ENCODE measurements around the gene CDK14. TPM values are rescaled to one million over a fixed set of nuclear protein-coding genes. Genes with fewer than 3 reads are reported as not detected.

CDK14 gene
- total RNA-seq, 1 experiment from 2014 or later, result 7.5 TPM

DNA sequence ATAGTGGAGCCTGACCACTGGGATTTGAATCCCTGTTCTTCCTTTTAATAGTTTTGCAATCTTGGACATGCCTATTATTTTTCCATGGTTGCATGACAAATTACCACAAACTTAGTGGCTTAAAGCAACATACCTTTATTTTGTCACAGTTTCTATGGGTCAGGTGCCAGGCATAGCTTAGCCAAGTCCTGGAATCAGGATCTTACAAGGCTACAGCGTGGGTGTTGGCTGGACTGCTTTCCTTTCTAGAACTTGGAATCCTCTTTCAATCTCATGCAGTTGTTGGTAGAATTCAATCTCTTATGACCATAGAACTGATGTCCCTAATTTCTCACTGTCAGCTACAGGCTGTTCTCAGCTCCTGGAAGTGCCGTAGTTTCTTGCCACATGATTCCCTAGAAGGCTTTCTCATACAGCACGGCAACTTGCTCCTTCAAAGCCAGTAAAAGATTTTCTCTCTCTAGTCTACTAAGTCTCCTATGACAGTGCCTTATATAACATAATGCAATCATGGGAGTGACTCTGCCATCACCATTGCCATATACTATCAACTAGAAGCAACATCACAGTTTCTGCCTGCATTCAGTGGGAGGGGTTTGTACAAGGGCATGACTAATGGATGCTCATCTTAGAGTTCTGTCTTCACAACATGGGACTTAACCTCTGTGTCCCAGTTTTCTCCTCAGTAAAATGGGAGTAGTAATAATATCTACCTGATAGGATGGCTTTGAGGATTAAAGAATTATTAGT is 424.7 kb downstream of the CDK14 start:
- no peaks in the 10 kb centered on the region for H3K36me3 ChIP-seq
- no peak for DNase-seq
- no peaks in the 10 kb centered on the region for H3K9me3 ChIP-seq
- no peak overlapping the region for H3K4me3 ChIP-seq
- no peaks in the 10 kb centered on the region for H3K27me3 ChIP-seq

DNA sequence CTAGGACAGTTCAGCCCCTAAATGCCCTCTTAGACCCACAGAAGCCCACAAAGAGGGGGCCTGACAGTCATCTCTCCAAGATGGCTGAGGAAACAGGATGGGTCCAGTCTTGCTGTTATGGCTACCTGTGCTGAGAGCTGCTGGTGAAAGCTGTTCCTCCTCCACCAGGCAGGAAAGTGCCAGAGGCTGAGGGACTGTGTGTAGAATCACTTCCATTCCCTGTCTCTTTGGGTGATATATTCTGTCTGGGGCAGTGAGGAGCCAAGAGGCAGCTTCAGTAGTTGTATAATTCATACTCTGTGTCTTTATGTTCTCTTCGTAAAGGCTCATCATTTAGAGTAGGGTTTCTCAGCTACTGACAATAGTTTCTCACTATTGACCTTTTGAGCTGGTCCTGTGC is 425.8 kb downstream of the CDK14 start:
- DNase-seq, result no peak
- Histone ChIP-seq H3K36me3 (no peaks in the 10 kb centered on the region), H3K9me3 (no peaks in the 10 kb centered on the region), H3K27me3 (no peaks in the 10 kb centered on the region), H3K4me3 (no peak overlapping the region)

DNA sequence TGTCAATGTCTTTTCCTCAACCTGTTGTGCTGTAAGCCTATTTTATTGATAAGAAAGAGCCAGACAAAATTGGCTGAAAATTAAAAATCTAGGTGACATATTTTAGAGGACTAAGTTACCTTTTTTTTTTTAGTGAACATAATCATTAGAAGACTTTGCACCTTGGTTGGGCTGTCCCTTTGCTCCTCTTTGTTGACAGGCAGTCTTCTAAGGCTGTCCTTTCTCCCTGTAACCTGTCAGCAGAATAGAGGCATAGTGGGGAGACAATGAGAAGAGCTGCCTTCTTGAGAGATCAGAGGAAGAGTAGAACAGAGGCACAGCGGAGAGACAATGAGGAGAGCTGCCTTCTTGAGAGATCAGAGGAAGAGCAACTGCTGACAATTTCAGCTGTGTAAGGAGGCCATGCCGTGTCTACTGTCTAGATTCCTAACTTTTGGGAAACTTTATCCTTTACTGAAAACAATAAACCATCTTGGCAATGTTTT is 429.8 kb downstream of the CDK14 start:
- Histone ChIP-seq H3K9me3 (no peaks in the 10 kb centered on the region), H3K36me3 (no peaks in the 10 kb centered on the region), H3K4me3 (no peak overlapping the region), H3K27me3 (no peaks in the 10 kb centered on the region)
- DNase-seq, result no peak

DNA sequence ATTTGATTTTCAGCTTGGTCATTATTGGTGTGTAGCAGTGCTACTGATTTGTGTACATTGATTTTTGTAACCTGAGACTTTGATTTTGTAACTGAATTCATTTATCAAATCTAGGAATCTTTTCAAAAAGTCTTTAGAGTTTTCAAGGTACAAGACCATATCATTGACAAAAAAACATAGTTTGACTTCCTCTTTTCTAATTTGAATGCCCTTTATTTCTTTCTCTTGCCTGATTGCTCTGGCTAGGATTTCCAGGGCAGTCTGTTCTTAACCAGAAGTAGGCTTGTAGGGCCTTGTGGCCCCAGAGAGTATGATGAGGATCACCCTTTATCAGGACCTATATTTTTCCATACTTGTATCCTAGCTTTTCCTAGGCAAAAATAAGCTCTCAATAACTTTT is 433.6 kb downstream of the CDK14 start:
- Histone ChIP-seq H3K27me3 (no peaks in the 10 kb centered on the region), H3K36me3 (no peaks in the 10 kb centered on the region), H3K9me3 (no peaks in the 10 kb centered on the region), H3K4me3 (no peak overlapping the region)
- no peak for DNase-seq

DNA sequence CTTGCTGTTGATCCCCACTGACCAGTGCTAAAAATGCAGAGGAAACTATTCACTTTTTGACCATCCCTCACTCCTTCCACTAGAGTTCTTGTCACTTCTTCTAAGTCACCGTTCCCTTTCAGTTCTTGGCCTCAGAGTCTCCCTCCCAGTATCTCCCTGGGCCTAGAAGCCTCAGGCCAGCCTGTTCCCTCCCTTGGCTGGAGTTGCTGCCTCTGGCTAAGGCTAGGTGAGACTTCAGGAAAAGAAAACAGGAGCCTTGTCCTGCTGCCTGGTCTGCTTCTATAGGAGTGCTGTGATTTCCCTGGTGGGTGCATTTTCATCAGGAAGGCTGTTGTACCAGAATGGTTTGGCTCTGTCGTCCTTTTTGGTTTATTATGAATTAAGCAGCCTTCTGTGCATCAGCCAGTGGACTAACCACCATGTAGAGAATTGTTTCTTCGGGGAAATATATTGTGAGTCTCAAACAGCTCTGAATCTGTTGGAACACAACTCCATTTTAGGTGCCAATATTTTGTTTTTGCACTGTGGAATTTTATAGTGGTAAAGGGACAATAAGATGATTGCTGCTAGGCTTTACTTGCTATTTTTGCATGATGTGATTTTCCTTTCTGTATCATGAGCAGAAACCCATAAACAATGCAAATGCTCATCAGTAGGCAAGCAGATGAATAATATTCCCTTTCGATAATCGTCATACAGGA is 434.7 kb downstream of the CDK14 start:
- H3K27me3 ChIP-seq, result no peaks in the 10 kb centered on the region
- no peaks in the 10 kb centered on the region for H3K36me3 ChIP-seq
- H3K9me3 ChIP-seq, result no peaks in the 10 kb centered on the region
- DNase-seq, result no peak
- H3K4me3 ChIP-seq, result no peak overlapping the region

DNA sequence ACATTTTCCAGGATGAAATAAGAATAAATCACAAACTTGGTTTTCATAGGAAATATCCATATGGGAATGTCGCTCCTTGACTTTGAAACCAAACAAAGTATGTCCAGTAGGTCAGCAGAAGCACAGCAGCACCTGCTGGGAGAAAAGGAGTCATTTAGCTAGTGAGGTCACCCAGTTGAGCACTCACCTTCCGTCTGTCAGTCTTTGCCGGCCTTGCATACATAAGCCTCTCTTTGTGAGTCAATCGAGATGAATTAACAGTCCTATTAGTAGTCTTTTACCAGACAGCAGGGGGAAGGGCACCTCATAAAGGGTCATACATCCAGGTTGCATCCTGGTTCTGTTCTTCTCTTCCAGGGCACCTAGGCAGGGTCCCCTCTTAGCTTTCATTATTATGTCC is 435.6 kb downstream of the CDK14 start:
- Histone ChIP-seq H3K27me3 (no peaks in the 10 kb centered on the region), H3K9me3 (no peaks in the 10 kb centered on the region), H3K36me3 (no peaks in the 10 kb centered on the region), H3K4me3 (no peak overlapping the region)
- DNase-seq, result no peak

DNA sequence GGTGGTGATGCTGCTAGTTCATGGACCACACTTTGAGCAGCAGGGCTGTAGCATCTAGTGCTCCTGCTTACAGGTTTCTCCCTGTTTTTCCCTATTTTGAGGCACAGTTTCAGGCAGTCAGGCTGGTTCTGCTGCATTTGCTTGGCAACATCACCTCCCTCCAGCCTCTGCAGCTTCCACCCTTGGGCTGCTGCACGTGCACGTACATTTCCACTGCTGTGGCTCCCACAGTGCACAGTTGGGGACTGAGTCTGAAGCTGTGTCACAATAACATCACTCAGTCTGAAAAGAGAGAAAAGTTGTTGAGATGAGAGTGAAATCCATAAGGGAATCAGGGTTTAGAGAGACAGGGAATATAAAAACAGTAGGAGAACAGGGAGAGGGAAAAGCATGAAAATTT is 437.5 kb downstream of the CDK14 start:
- Histone ChIP-seq H3K9me3 (no peaks in the 10 kb centered on the region), H3K36me3 (no peaks in the 10 kb centered on the region), H3K4me3 (no peak overlapping the region), H3K27me3 (no peaks in the 10 kb centered on the region)
- DNase-seq, result no peak

DNA sequence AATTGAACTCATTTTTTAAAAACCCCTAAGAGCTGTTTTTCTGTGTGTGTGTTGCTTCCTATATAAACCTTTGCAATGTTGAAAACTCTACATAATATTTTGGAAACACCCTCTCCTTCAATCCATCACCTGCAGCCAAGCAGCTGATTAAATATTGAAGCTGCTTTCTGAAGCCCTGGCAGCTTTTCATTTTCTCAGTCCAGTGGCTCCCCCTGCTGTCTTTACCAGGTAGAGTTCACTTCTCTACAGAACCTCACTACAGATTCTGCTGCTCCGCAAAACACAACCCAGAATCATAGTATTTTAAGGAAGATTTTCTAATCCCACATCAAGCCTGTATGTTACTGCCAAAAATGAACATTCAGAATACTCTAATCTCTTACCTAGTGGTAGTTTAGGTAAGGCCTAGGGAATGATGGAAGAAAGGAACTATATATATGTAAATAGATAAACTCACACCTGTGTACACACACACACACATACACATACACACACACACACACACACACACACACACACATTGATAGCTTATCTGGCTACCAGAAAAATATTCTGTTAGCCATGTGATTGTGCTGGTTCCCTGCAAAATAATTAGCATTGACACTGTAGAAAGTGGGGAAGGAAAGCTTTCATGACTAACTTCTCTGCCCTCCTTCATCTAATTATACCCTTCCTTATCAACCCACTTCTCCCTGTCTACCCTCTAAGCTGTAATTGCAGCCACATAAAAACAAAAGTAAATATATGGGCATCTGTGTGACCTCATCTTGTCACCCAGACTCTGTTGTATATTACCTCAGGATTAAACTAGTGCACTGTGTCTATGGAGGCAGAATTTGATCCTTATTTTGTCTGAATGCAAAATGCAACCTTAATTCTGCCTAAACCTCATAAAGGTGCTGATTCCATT is 438.6 kb downstream of the CDK14 start:
- H3K36me3 ChIP-seq, result no peaks in the 10 kb centered on the region
- no peaks in the 10 kb centered on the region for H3K27me3 ChIP-seq
- H3K4me3 ChIP-seq, result no peak overlapping the region
- no peaks in the 10 kb centered on the region for H3K9me3 ChIP-seq
- peak; percentile 10 for DNase-seq

DNA sequence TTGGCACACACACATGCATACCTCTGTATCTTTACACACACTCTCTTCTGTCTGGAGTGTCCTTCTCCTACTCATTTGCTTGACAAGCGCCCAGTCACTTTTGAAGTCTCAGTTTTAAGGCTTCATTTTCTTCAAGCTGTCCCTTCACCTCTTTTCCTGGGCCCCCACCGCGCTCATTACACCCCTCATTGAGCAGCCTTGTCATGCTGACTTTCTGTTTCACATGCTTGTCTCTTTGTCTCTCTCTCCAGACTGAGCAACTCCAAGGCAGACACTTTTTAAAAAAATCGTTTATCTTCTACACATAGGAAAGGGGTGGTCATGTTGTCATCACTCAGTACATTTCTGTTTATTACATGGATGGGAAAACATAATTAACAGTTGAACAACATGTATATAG is 442.9 kb downstream of the CDK14 start:
- H3K27me3 ChIP-seq, result no peaks in the 10 kb centered on the region
- H3K9me3 ChIP-seq, result no peaks in the 10 kb centered on the region
- DNase-seq, result no peak
- H3K4me3 ChIP-seq, result no peak overlapping the region
- no peaks in the 10 kb centered on the region for H3K36me3 ChIP-seq

DNA sequence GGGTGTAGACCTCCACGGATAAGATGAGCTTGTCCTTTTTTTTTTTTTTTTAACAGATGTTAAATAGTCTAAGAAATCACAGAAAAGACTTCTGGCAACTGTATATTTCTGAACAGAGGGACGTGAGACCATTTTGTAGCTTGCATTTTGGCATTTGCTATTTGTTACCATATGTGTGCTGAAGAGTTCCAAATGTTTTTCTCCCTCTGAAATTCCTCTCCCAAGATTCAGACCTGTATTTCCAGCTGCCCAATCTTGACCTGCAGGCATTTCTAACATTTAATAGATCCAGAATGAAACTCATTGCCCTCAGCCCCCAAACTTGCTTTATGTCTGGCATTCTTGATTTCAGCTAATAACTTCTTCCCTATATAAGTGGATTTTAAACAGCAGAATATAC is 445.0 kb downstream of the CDK14 start:
- Histone ChIP-seq H3K27me3 (no peaks in the 10 kb centered on the region), H3K4me3 (no peak overlapping the region), H3K36me3 (no peaks in the 10 kb centered on the region), H3K9me3 (no peaks in the 10 kb centered on the region)
- DNase-seq, result no peak

DNA sequence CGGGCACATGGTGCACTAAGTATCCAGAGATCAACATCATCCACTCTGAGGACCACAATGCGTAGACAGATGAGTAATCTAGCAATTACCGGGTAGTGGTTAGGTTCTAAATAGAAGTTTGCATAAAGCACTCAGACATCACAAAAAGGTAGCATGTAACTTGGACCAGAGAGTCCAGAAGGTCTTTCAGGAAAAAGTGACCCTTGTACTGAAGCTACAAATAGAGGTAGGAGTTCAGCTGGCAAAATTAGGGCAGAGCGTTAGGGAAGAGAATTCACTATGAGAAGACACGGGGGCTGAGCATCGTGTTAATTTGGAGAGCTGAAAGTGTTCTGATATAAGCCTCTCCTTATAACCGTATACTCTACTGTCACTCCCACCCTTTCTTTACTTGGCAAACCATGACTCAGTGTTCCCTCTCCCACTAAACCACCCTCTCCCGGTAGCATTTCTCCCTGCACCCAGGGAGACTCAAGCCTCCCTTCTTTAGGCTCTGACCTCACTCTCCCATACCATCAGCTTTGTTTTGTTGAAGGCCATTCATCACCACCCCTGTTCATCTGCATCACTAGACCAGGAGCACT is 445.9 kb downstream of the CDK14 start:
- H3K27me3 ChIP-seq, result no peaks in the 10 kb centered on the region
- H3K9me3 ChIP-seq, result no peaks in the 10 kb centered on the region
- no peak overlapping the region for H3K4me3 ChIP-seq
- no peak for DNase-seq
- H3K36me3 ChIP-seq, result no peaks in the 10 kb centered on the region

DNA sequence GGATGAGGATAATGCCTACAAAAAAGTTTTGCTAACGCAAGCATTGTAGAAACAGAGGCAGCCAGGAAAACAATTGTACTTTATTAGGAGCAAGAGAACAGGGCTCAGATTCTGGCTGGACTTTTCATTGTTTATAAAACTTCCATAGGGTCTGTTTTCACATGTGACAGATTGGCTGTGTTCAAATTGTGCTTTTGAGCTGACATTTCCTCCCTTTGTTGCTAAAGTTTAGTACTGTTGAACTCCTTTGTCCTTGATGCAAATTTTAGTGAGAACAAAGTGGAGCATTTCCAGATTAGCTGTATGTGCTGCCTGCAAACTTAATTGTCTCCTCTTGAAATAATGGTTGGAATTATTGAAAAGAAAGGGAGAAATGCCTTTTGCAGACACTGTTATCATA is 447.1 kb downstream of the CDK14 start:
- DNase-seq, result no peak
- H3K4me3 ChIP-seq, result no peak overlapping the region
- H3K9me3 ChIP-seq, result no peaks in the 10 kb centered on the region
- H3K36me3 ChIP-seq, result no peaks in the 10 kb centered on the region
- H3K27me3 ChIP-seq, result no peaks in the 10 kb centered on the region

DNA sequence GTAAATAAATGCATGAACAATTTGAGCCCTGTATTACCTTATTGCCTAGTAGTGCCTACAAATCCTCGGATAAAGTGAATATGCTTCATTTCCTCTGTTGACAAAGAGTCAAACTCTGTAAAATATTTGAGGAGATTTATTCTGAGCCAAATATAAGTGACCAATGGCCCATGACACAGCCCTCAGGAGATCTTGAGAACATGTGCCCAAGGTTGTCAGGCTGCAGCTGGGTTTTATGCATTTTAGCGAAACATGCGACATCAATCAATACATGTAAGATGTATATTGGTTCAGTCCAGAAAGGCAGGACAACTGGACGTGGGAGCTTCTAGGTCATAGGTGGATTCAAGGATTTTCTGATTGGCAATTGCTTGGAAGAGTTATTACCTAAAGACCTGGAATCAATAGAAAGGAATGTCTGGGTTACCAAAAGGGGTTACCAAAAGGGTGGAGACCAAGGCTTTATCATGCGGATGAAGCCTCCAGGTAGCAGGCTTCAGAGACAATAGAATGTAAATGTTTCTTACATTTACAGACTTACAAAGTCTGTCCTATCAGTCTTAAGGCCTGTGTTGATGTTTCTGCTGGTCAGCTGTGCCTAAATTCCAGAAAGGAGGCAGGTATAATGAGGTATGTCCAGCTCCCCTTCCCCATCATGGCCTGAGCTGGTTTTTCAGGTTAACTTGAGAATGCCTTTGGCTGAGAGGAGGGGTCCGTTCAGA is 448.0 kb downstream of the CDK14 start:
- Histone ChIP-seq H3K4me3 (no peak overlapping the region), H3K27me3 (no peaks in the 10 kb centered on the region), H3K36me3 (no peaks in the 10 kb centered on the region), H3K9me3 (no peaks in the 10 kb centered on the region)
- DNase-seq, result no peak

DNA sequence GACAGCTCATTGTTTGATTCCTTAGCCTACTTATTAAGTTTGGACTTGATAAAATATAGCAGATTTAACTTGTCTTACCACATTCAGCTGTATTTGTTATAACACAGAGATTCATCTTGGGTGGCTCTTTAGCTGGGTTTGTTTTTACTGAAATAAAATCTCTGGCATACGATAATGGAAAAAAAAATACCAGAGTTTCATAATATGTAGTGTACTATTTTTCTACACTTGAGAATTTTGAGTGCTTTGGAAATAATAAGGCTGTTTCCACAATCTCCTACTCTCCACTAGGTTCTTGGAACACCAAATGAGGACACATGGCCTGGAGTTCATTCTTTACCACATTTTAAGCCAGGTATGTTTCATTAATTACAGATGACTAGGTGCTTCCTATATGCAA is 449.5 kb downstream of the CDK14 start:
- Histone ChIP-seq H3K27me3 (no peaks in the 10 kb centered on the region), H3K9me3 (no peaks in the 10 kb centered on the region), H3K4me3 (no peak overlapping the region), H3K36me3 (no peaks in the 10 kb centered on the region)
- no peak for DNase-seq

DNA sequence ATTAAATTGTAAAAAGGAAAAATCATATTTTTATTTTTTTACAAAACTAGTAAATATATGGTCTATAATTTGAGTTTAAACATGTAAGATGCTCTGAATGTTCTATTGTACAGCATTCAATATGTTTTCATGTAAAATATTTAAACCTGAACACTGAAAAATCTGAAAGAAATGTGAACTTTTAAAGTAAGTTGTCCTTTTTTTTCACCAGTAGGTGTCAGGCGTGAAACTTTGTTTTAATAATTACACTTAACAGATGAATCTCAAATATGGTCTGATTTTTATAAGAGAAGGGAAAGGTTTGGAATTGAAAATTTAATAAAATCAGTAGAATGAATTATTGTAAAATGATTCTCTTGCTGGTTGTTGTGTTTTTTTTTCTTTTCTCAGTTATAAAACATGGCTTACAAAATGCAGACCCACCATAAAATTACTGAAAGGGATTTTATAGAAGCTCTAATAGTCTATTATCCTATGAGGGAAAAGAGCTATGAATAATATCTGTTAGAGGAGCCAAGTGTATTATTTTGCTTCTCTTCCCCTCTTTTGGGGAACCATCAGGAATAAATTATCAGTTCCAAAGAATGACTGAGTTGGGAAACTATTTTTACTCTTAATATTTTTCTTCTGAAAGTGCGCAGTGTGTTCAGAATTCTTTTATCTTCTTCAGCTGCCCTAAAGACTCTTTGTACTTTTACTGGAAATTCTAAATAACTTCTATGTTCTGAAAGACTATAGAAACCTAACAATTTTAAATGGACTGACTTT is 450.4 kb downstream of the CDK14 start:
- no peaks in the 10 kb centered on the region for H3K9me3 ChIP-seq
- no peak overlapping the region for H3K4me3 ChIP-seq
- no peaks in the 10 kb centered on the region for H3K36me3 ChIP-seq
- no peak for DNase-seq
- H3K27me3 ChIP-seq, result no peaks in the 10 kb centered on the region

DNA sequence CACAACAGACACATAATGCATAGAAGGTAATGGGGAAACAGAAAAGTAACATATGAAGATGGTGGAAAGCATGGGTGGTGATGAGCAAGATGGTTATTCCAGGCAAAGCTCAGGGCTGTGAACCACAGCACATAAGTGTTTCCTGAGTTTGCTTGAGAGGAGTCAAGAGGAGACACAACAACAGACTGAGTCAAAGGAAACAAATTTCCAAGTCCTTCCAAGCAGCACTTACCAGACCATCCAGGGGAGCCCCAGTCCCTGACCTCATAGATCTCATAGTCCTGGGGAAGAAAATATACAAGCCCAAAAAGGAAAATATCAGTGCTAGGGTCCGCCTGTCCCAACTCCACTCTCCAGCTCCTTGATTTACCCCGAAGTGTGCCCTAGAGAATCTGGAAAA is 451.5 kb downstream of the CDK14 start:
- Histone ChIP-seq H3K36me3 (no peaks in the 10 kb centered on the region), H3K27me3 (no peaks in the 10 kb centered on the region), H3K4me3 (no peak overlapping the region), H3K9me3 (no peaks in the 10 kb centered on the region)
- no peak for DNase-seq
